Brain microvascular endothelial cell (primary cell): Measurements from ENCODE around the gene CARF.
"Not testable (repeated sequence)": the region's sequence is repeated elsewhere in the genome, so short reads cannot be mapped to it uniquely, and the experiment has no call there.

Source experiments
- DNase-seq: peaks from one replicate; pipeline ENCODE4 v3.0.0-alpha.2; 2020
- H3K27ac ChIP-seq: fragments of 250-450 bp; sonication (Bioruptor Pico); 2 replicates; pipeline ENCODE4 v1.5.1; 2020; ENCODE audit warnings: mild to moderate bottlenecking, moderate library complexity
- H3K27me3 ChIP-seq: fragments of 250-450 bp; sonication (Bioruptor Pico); replicated peaks from 2 replicates; pipeline ENCODE4 v1.5.1; 2020; ENCODE audit warnings: mild to moderate bottlenecking
- H3K36me3 ChIP-seq: fragments of 250-450 bp; sonication (Bioruptor Pico); replicated peaks from 2 replicates; pipeline ENCODE4 v1.5.1; 2020; ENCODE audit warnings: mild to moderate bottlenecking
- H3K4me3 ChIP-seq: 2 replicates; pipeline ENCODE4 v1.5.1; 2011; ENCODE audit warnings: low read depth, mild to moderate bottlenecking, control low read depth, low read length, moderate library complexity
- in situ Hi-C: cut with HindIII; loops from 2 replicates; pipeline ENCODE4 v1.10.0; 2017; ENCODE audit warnings: low sequenced_read_pairs, low pct_ligation_motif_present
- TF ChIP-seq, protein P1 (sequence below): IDR thresholded peaks from 2 replicates; pipeline ENCODE4 v1.5.1; 2011; ENCODE audit warnings: low read depth, mild to moderate bottlenecking, moderate library complexity, low read length, control low read depth, inconsistent platforms; ENCODE audit errors: missing control alignments

Gene CARF

DNA sequence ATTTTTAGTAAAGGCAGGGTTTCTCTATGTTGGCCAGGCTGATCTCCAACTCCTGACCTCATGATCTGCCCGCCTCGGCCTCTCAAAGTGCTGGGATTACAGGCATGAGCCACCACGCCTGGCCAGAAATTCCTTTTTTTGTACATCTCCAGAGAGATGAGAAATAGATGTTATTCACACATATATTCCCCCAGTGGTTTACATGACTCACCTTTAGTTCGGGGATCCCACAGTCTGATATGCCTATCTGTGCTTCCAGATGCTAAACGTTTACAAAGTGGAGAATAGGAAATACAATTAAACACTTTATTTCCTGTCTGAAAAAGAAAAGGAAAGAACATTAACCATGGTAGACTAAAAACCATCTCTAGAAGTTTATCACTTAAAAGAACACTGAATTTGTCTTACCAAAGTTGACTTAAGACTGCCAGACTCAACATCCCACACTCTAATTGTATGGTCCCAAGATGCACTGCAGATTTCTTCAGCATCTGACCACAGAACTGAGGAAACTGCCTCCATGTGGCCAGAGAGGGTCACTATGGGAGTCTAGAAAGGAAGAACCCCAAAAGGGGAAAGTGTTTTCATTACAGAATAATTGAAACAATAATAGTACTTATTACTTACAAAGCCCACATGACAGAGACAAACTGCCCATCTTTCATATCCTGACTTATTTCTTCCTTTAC lies 27.9 kb upstream of the CARF start:
- Histone ChIP-seq H3K27ac (no peak overlapping the region), H3K4me3 (no peak overlapping the region), H3K36me3 (peaks cover 35% of the 10 kb centered on the region), H3K27me3 (no peaks in the 10 kb centered on the region)
- TF ChIP-seq, protein P1, sequence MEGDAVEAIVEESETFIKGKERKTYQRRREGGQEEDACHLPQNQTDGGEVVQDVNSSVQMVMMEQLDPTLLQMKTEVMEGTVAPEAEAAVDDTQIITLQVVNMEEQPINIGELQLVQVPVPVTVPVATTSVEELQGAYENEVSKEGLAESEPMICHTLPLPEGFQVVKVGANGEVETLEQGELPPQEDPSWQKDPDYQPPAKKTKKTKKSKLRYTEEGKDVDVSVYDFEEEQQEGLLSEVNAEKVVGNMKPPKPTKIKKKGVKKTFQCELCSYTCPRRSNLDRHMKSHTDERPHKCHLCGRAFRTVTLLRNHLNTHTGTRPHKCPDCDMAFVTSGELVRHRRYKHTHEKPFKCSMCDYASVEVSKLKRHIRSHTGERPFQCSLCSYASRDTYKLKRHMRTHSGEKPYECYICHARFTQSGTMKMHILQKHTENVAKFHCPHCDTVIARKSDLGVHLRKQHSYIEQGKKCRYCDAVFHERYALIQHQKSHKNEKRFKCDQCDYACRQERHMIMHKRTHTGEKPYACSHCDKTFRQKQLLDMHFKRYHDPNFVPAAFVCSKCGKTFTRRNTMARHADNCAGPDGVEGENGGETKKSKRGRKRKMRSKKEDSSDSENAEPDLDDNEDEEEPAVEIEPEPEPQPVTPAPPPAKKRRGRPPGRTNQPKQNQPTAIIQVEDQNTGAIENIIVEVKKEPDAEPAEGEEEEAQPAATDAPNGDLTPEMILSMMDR: peak; percentile 44
- DNase-seq: peak; percentile 13
- in situ Hi-C loops: no loop called here

DNA sequence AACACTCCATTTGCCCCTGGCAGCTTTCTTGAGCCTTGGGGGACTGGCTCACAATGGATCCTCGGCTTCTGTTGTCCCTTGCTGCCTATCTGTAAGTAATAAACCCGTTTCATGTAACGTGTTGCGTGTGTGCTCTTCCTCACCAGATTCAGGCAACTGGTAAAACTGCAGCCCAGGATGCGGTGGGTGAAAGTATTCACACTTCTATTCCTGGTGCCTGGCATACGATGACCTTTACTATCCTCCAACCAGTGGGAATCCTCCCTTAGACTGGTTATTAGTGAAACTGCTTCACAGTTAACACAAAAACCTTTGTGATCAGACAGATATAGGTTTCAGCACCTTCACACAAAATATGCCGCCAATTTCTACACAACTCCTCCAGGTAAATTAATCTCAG lies 26.9 kb upstream of the CARF start:
- TF ChIP-seq, protein P1: no peak
- Histone ChIP-seq H3K36me3 (peaks cover 34% of the 10 kb centered on the region), H3K27ac (no peak overlapping the region), H3K4me3 (no peak overlapping the region), H3K27me3 (no peaks in the 10 kb centered on the region)
- in situ Hi-C loops: no loop called here
- no peak for DNase-seq

DNA sequence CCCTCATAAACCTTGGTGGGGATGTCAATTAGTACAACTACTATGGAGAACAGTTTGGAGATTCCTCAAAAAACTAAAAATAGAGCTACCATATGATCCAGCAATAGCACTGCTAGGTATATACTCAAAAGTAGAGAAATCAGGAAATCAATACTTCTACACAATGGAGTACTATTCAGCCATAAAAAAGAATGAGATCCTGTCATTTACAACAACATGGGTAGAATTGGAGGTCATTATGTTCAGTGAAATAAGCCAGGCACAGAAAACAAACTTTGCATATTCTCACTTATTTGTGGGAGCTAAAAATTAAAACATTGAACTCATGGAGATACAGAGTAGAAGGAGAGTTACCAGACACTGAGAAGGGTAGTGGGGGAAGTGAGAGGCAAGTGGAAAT lies 6.6 kb upstream of the CARF start:
- H3K4me3 ChIP-seq, H3K27me3 ChIP-seq, H3K36me3 ChIP-seq, in situ Hi-C loops, DNase-seq, H3K27ac ChIP-seq: not testable (repeated sequence)

DNA sequence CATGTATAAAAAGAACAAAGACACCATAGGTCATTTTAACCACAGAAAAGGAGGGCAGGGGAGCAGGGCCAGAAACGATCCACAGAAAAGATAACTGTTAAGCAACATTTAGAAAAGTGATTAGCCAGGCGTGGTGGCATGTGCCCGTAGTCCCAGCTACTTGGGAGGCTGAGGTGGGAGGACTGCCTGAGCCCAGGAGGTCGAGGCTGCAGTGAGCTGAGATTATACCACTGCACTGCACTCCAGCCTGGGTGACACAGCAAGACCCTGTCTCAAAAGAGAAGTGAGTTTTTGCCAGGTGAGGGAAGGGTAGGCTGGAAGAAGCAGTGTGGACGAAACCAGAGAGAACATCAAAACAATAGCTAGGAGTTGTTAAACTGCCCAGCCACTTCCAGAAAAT lies 3.9 kb upstream of the CARF start:
- no peak for DNase-seq
- Histone ChIP-seq H3K27me3 (no peaks in the 10 kb centered on the region), H3K36me3 (peaks cover 5% of the 10 kb centered on the region), H3K27ac (no peak overlapping the region), H3K4me3 (no peak overlapping the region)
- in situ Hi-C loops: no loop called here
- TF ChIP-seq, protein P1: no peak

DNA sequence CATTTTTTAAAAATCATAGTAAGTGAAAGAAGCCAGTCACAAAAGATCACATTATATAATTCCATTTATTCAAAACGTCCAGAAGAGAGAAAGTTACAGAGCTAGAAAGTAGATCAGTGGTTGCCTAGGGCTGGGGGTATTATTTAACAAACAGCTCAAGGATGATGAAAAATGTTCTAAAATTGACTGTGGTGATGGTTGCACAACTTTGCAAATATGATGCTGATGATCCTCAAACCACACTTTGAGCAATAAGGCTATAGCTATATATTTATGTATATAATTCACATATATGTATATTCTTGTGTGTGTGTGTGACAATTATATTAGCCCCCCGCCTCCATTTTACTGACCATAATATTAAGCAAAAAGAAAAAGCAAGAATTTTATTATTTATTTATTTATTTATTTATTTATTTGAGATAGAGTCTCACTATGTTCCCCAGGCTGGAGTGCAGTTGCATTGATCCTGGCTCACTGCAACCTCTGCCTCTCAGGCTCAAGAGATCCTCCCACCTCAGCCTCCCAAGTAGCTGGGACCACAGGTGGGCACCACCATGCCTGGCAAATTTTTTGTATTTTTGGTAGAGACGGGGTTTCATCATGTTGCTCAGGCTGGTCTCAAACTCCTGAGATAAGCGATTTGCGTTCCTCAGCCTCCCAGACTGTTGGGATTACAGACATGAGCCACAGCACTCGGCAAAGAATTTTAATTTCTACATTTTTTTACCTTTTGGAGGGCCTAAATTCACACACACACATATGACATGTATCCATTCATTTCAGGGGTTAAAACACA lies 2.5 kb upstream of the CARF start:
- no peak for DNase-seq
- Histone ChIP-seq H3K27me3 (no peaks in the 10 kb centered on the region), H3K36me3 (peaks cover 5% of the 10 kb centered on the region), H3K27ac (no peak overlapping the region), H3K4me3 (peak overlapping the region; percentile 99)
- in situ Hi-C loops: no loop called here
- TF ChIP-seq, protein P1: no peak

DNA sequence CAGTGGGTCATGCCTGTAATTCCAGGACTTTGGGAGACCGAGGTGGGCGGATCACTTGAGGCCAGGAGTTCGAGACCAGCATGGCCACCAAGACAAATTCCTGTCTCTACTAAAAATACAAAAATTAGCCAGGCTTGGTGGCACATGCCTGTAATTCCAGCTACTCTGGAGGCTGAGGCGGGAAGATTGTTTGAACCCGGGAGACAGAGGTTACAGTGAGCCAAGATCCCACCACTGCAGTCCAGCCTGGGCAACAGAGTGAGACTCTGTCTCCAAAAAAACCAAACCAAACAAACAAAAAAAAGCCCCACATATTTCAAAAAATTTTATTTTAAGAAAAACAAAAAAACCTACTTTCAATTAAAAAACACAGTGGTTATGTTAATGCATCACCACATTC lies 1.8 kb upstream of the CARF start:
- in situ Hi-C loops, H3K27ac ChIP-seq, DNase-seq, H3K36me3 ChIP-seq, H3K27me3 ChIP-seq: not testable (repeated sequence)
- H3K4me3 ChIP-seq: peak overlapping the region; percentile 99
